ENCODE data around the gene ARG2. TPM values are rescaled to one million over a fixed set of nuclear protein-coding genes. Genes with fewer than 3 reads are reported as not detected.

Gene ARG2
- total and polyA plus RNA-seq, 9 of the 15 experiments (the other 6 are each of a cell fraction or from before 2014, with no cell fraction given): 6.2 to 75.0 (median 17.8) TPM

- TF ChIP-seq ZFX (CRISPR knock-in tag; IDR thresholded peaks at IDR 0.05) (no peak), ZNF699 (CRISPR knock-in tag; IDR thresholded peaks at IDR 0.05; ENCODE audit: insufficient replicate concordance) (no peak), SAFB2 (IDR thresholded peaks at IDR 0.05; ENCODE audit: borderline replicate concordance, low read depth, low read length, severe bottlenecking) (no peak), RFX5 (IDR thresholded peaks at IDR 0.05; ENCODE audit: low read depth, low read length) (no peak), MTA3 (IDR thresholded peaks at IDR 0.05; ENCODE audit: borderline replicate concordance) (peak; percentile 80; the same call in 1 of the 2 replicates), WHSC1 (IDR thresholded peaks at IDR 0.05; ENCODE audit: low read length) (no peak), SNAPC5 (CRISPR knock-in tag; IDR thresholded peaks at IDR 0.05) (no peak), KAT7 (CRISPR knock-in tag; IDR thresholded peaks at IDR 0.05; ENCODE audit: borderline replicate concordance) (no peak), ZFP1 (CRISPR knock-in tag; IDR thresholded peaks at IDR 0.05) (no peak), ZNF449 (CRISPR knock-in tag; IDR thresholded peaks at IDR 0.05) (no peak), ZNF41 (CRISPR knock-in tag; conservative IDR thresholded peaks at IDR 0.05) (0 out of 2 replicates have a peak, but pooled peaks have one; percentile 61), TAF9B (IDR thresholded peaks at IDR 0.05; ENCODE audit: partially characterized antibody) (peak; percentile 54), DEAF1 (CRISPR knock-in tag; IDR thresholded peaks at IDR 0.05) (peak; percentile 38; the same call in 1 of the 2 replicates), FOXK1 (CRISPR knock-in tag; IDR thresholded peaks at IDR 0.05; ENCODE audit: borderline replicate concordance) (no peak), ZNF263 (CRISPR knock-in tag; IDR thresholded peaks at IDR 0.05; ENCODE audit: borderline replicate concordance) (no peak), CREB5 (CRISPR knock-in tag; IDR thresholded peaks at IDR 0.05) (no peak)
- TF ChIP-seq, protein P1, sequence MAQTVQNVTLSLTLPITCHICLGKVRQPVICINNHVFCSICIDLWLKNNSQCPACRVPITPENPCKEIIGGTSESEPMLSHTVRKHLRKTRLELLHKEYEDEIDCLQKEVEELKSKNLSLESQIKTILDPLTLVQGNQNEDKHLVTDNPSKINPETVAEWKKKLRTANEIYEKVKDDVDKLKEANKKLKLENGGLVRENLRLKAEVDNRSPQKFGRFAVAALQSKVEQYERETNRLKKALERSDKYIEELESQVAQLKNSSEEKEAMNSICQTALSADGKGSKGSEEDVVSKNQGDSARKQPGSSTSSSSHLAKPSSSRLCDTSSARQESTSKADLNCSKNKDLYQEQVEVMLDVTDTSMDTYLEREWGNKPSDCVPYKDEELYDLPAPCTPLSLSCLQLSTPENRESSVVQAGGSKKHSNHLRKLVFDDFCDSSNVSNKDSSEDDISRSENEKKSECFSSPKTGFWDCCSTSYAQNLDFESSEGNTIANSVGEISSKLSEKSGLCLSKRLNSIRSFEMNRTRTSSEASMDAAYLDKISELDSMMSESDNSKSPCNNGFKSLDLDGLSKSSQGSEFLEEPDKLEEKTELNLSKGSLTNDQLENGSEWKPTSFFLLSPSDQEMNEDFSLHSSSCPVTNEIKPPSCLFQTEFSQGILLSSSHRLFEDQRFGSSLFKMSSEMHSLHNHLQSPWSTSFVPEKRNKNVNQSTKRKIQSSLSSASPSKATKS (CRISPR knock-in tag; IDR thresholded peaks at IDR 0.05): no peak
- TF ChIP-seq, protein P2, sequence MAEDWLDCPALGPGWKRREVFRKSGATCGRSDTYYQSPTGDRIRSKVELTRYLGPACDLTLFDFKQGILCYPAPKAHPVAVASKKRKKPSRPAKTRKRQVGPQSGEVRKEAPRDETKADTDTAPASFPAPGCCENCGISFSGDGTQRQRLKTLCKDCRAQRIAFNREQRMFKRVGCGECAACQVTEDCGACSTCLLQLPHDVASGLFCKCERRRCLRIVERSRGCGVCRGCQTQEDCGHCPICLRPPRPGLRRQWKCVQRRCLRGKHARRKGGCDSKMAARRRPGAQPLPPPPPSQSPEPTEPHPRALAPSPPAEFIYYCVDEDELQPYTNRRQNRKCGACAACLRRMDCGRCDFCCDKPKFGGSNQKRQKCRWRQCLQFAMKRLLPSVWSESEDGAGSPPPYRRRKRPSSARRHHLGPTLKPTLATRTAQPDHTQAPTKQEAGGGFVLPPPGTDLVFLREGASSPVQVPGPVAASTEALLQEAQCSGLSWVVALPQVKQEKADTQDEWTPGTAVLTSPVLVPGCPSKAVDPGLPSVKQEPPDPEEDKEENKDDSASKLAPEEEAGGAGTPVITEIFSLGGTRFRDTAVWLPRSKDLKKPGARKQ (CRISPR knock-in tag; IDR thresholded peaks at IDR 0.05): no peak
Measured at GRCh38 chr14:67636361-67636919, 16.7 kb downstream of the ARG2 start (continued).
